Uterus (tissue), 4 donors: Measurements from ENCODE around the gene BMP6. TPM values are rescaled to one million over a fixed set of nuclear protein-coding genes. Genes with fewer than 3 reads are reported as not detected.

ENCODE experiments used
- DNase-seq, 2 donors: peaks; one replicate each; pipeline ENCODE4 v3.0.0-alpha.2; 2019 to 2020
- H3K27ac ChIP-seq, 2 donors: fragments of 200-600 bp; sonication (generic); 1 replicate in 1 of 2; 2 replicates in 1 of 2; pipeline ENCODE4 v1.5.1; 2016 to 2018
- H3K27me3 ChIP-seq, 2 donors: fragments of 200-600 bp; sonication (generic); one replicate each; pipeline ENCODE4 v1.5.1; 2018 to 2019; ENCODE audit warnings: control low read depth in 1 of 2
- H3K36me3 ChIP-seq, 2 donors: fragments of 200-600 bp; sonication (generic); one replicate each; pipeline ENCODE4 v1.5.1; 2019; ENCODE audit warnings: control low read depth in 1 of 2
- H3K4me1 ChIP-seq, 2 donors: fragments of 200-600 bp; sonication (generic); one replicate each; pipeline ENCODE4 v1.5.1; 2018 to 2019; ENCODE audit warnings: control low read depth in 1 of 2
- H3K4me3 ChIP-seq, 2 donors: fragments of 200-600 bp; sonication (generic); 1 replicate in 1 of 2; 2 replicates in 1 of 2; pipeline ENCODE4 v1.5.1; 2018 to 2019; ENCODE audit warnings: mild to moderate bottlenecking in 1 of 2
- H3K9me3 ChIP-seq, 2 donors: fragments of 200-600 bp; sonication (generic); one replicate each; pipeline ENCODE4 v1.5.1; 2019; ENCODE audit warnings: control low read depth in 1 of 2
- CTCF ChIP-seq, 4 experiments: fragments of 200-600 bp in 2 of 4; fragments of 450-650 bp in 2 of 4; sonication (generic) in 2 of 4; IDR thresholded peaks; one replicate each; pipeline ENCODE4 v1.5.1; 2016 to 2019; ENCODE audit warnings: antibody characterized with exemption in 4 of 4, mild to moderate bottlenecking in 2 of 4, moderate library complexity in 1 of 4
- POLR2A ChIP-seq, 2 donors: fragments of 450-650 bp; IDR thresholded peaks; one replicate each; pipeline ENCODE4 v1.6.1; 2016; ENCODE audit warnings: antibody characterized with exemption in 2 of 2, mild to moderate bottlenecking in 1 of 2, moderate library complexity in 1 of 2
- intact Hi-C: fragments of 100-400 bp; cut with DNase I; formaldehyde crosslinking; loops from one replicate; pipeline ENCODE4 v1.15.1; 2023; ENCODE audit warnings: low total_unique reads
- total RNA-seq, 4 donors: library from RNA; depleted of rRNA in 3 of 4; stranded (reverse); fragments of >200 nt in 3 of 4; gene quantifications; one replicate each; pipeline versions ENCODE4 v1.1.0 to v1.2.4, GENCODE V29; 2014 to 2023
- donor health status: DM: yes; HTN: yes; CAD: no.

BMP6 gene
- total RNA-seq, 4 donors from 2014 or later: 2.2 to 8.5 (median 4.4) TPM

- no peak overlapping the region for H3K4me3 ChIP-seq
- no peak for DNase-seq
- intact Hi-C loops: no loop called here
- no peaks in the 10 kb centered on the region for H3K4me1 ChIP-seq
- H3K36me3 ChIP-seq: no peaks in the 10 kb centered on the region
- H3K9me3 ChIP-seq: no peaks in the 10 kb centered on the region
- H3K27me3 ChIP-seq: no peaks in the 10 kb centered on the region
- no peak for TF ChIP-seq POLR2A (IDR thresholded peaks at IDR 0.05)
- TF ChIP-seq CTCF (IDR thresholded peaks at IDR 0.05): no peak
- no peak overlapping the region for H3K27ac ChIP-seq
These were observed 6.5 kb upstream of the BMP6 start for GRCh38 chr6:7719364-7719850.

GRCh38 chr6:7720346-7720745 is 5.6 kb upstream of the BMP6 start:
- intact Hi-C loops: loop anchor here (10.0 kb wide), 1 partner anchor 274 kb away; no protein-coding TSS in a partner anchor
- no peaks in the 10 kb centered on the region for H3K9me3 ChIP-seq
- H3K4me1 ChIP-seq: no peaks in the 10 kb centered on the region
- TF ChIP-seq POLR2A (IDR thresholded peaks at IDR 0.05) (no peak), CTCF (IDR thresholded peaks at IDR 0.05) (no peak)
- DNase-seq: no peak
- H3K27me3 ChIP-seq: no peaks in the 10 kb centered on the region
- H3K36me3 ChIP-seq: no peaks in the 10 kb centered on the region
- H3K4me3 ChIP-seq: no peak overlapping the region
- no peak overlapping the region for H3K27ac ChIP-seq

- H3K36me3 ChIP-seq: no peaks in the 10 kb centered on the region
- no peak for DNase-seq
- intact Hi-C loops: loop anchor here (10.0 kb wide), 1 partner anchor 273 kb away; no protein-coding TSS in a partner anchor
- no peak overlapping the region for H3K4me3 ChIP-seq
- H3K4me1 ChIP-seq: no peaks in the 10 kb centered on the region
- no peak overlapping the region for H3K27ac ChIP-seq
- no peak for TF ChIP-seq POLR2A (IDR thresholded peaks at IDR 0.05)
- TF ChIP-seq CTCF (IDR thresholded peaks at IDR 0.05): peak in 2 of 4 experiments; percentile 10 to 15
- no peaks in the 10 kb centered on the region for H3K9me3 ChIP-seq
- H3K27me3 ChIP-seq: no peaks in the 10 kb centered on the region
These were observed 4.2 kb upstream of the BMP6 start for GRCh38 chr6:7721649-7722048.

GRCh38 chr6:7723041-7723447 is 2.9 kb upstream of the BMP6 start:
- Histone ChIP-seq H3K9me3 (no peaks in the 10 kb centered on the region), H3K27me3 (no peaks in the 10 kb centered on the region), H3K4me1 (peaks cover 0 to 6% of the 10 kb centered on the region in 2 donors), H3K27ac (no peak overlapping the region), H3K4me3 (no peak overlapping the region), H3K36me3 (no peaks in the 10 kb centered on the region)
- no peak for TF ChIP-seq POLR2A (IDR thresholded peaks at IDR 0.05)
- TF ChIP-seq CTCF (IDR thresholded peaks at IDR 0.05): peak; percentile 51 to 64 (median 59)
- intact Hi-C loops: loop anchor here (10.0 kb wide), 1 partner anchor 272 kb away; no protein-coding TSS in a partner anchor
- DNase-seq: peak; percentile 83 to 85

GRCh38 chr6:7723554-7723953 is 2.3 kb upstream of the BMP6 start:
- Histone ChIP-seq H3K4me3 (no peak overlapping the region), H3K27me3 (peaks cover 0 to 2% of the 10 kb centered on the region in 2 donors), H3K9me3 (no peaks in the 10 kb centered on the region), H3K27ac (no peak overlapping the region), H3K4me1 (peaks cover 0 to 10% of the 10 kb centered on the region in 2 donors), H3K36me3 (no peaks in the 10 kb centered on the region)
- TF ChIP-seq CTCF (IDR thresholded peaks at IDR 0.05): no peak
- no peak for DNase-seq
- intact Hi-C loops: loop anchor here (10.0 kb wide), 1 partner anchor 271 kb away; no protein-coding TSS in a partner anchor
